Measurements from ENCODE around the gene IREB2. TPM values are rescaled to one million over a fixed set of nuclear protein-coding genes. Genes with fewer than 3 reads are reported as not detected.
A peak's percentile ranks its signal among the peaks of the same experiment; 100 is the strongest.
"Not testable (repeated sequence)": the region's sequence is repeated elsewhere in the genome, so short reads cannot be mapped to it uniquely, and the experiment has no call there.

The IREB2 gene
- total RNA-seq, 1 donor from 2014 or later: 13.0 TPM

GRCh38 chr15:78524230-78524629 is 86.2 kb downstream of the IREB2 start:
- TF ChIP-seq CTCF (conservative IDR thresholded peaks at IDR 0.05; ENCODE audit: low read depth, low read length): no peak
- H3K4me3 ChIP-seq (ENCODE audit: low read depth, low read length): no peak overlapping the region
- no peak for DNase-seq (ENCODE audit: low read depth)

- no peak for DNase-seq (ENCODE audit: low read depth)
Observed at GRCh38 chr15:78527325-78527724, 89.3 kb downstream of the IREB2 start.

DNA sequence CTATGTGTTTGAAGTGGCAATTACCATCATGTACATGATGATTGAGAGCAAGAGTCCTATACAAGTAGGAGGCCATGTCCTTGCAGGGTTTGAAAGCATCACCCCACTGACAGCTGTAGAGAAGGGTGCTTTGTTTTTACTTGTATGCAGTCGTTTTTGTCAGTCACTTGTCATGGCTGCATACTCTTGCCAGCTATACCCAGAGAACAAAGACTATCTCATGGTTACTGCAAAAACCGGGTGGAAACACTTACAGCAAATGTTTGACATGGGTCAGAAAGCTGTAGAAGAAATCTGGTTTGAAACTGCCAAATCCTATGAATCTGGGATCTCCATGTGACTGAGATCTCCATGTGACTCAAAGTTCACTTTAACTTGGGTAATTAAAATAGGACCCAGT is 95.3 kb downstream of the IREB2 start:
- DNase-seq (ENCODE audit: low read depth): no peak
- no peak for TF ChIP-seq CTCF (conservative IDR thresholded peaks at IDR 0.05; ENCODE audit: low read depth, low read length)

More at GRCh38 chr15:78527325-78527724, 89.3 kb downstream of the IREB2 start:
- TF ChIP-seq CTCF (conservative IDR thresholded peaks at IDR 0.05; ENCODE audit: low read depth, low read length): no peak
- H3K4me3 ChIP-seq (ENCODE audit: low read depth, low read length): no peak overlapping the region

GRCh38 chr15:78536134-78536533 is 98.1 kb downstream of the IREB2 start:
- H3K4me3 ChIP-seq (ENCODE audit: low read depth, low read length): no peak overlapping the region
- no peak for TF ChIP-seq CTCF (conservative IDR thresholded peaks at IDR 0.05; ENCODE audit: low read depth, low read length)
- DNase-seq (ENCODE audit: low read depth): no peak

More for the DNA sequence above, 95.3 kb downstream of the IREB2 start:
- H3K4me3 ChIP-seq (ENCODE audit: low read depth, low read length): no peak overlapping the region

DNA sequence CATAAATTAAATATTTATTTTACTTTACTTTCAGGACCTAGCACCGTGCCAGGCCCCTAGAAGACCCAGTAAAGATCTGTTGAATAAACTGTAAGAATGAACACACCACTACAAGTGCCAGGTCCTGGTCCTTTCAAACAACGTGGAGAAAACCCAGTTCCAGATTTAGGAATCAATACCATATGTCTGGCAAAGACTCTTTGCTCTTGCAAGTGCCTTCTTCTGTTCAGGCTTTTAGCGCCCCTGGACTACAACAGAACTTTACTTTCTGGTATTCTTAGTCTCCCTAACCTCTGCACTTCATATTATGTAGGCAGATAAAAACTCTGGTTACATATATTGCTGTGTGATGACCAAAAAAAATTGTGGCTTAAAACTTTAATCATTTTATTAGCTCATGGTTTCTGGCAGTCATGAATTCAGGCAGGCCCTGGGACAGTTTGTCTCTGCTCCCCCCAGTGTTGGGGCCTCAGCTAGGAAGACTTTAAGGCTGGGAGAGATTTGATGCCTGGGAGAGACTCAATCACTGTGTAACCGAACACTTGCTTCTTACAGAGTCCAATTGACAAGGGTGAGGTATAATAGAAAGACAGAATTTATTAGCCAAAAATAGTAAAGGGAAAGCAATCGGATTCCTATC is 99.4 kb downstream of the IREB2 start:
- no peak for TF ChIP-seq CTCF (conservative IDR thresholded peaks at IDR 0.05; ENCODE audit: low read depth, low read length)
- no peak overlapping the region for H3K4me3 ChIP-seq (ENCODE audit: low read depth, low read length)
- no peak for DNase-seq (ENCODE audit: low read depth)

GRCh38 chr15:78538358-78538757 is 100.3 kb downstream of the IREB2 start:
- no peak overlapping the region for H3K4me3 ChIP-seq (ENCODE audit: low read depth, low read length)
- no peak for DNase-seq (ENCODE audit: low read depth)
- no peak for TF ChIP-seq CTCF (conservative IDR thresholded peaks at IDR 0.05; ENCODE audit: low read depth, low read length)

DNA sequence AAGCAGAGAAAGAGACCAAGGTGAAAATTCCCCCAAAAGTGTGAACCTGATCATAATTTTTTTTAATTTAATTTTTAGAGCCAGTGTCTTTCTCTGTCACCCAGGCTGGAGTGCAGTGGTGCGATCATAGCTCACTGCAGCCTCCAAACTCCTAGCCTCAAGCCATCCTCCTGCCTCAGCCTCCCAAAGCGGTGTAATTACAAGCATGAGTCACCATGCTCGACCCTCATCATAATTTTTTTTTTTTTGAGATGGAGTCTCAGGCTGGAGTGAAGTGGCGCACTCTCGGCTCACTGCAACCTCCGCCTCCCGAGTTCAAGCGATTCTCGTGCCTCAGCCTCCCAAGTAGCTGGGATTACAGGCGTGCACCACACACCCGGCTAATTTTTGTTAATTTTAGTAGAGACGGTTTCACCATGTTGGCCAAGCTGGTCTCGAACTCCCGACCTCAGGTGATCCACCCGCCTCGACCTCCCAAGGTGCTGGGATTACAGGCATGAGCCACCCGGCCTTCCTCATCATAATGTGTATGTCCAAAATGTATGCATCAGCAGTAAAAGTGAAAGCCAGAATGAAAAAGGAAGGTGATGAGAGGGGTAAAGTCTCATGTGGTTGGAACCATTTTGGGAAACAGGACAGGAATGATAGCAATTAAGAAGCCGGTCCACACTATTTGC is 101.6 kb downstream of the IREB2 start:
- peak overlapping the region; percentile 75 for H3K4me3 ChIP-seq (ENCODE audit: low read depth, low read length)
- not testable (repeated sequence) for DNase-seq (ENCODE audit: low read depth)

Measured in epithelial cell of proximal tubule (primary cell).